HEK293T (cell line): Measurements from ENCODE around the gene NT5DC4.

Experiments
- BHLHE40 ChIP-seq: fragments of 450-650 bp; IDR thresholded peaks from 2 replicates; pipeline ENCODE4 v1.6.1; 2016; ENCODE audit warnings: mild to moderate bottlenecking, moderate library complexity, borderline replicate concordance
- CTBP1 ChIP-seq: fragments of 450-650 bp; IDR thresholded peaks from 2 replicates; pipeline ENCODE4 v1.6.1; 2016; ENCODE audit warnings: borderline replicate concordance
- SP1 ChIP-seq: fragments of 450-650 bp; IDR thresholded peaks from 2 replicates; pipeline ENCODE4 v1.6.1; 2017
- SUZ12 ChIP-seq: fragments of 450-650 bp; IDR thresholded peaks from 2 replicates; pipeline ENCODE4 v1.6.1; 2016; ENCODE audit warnings: mild to moderate bottlenecking
- ZNF384 ChIP-seq: fragments of 450-650 bp; IDR thresholded peaks from 2 replicates; pipeline ENCODE4 v1.6.1; 2016

DNA sequence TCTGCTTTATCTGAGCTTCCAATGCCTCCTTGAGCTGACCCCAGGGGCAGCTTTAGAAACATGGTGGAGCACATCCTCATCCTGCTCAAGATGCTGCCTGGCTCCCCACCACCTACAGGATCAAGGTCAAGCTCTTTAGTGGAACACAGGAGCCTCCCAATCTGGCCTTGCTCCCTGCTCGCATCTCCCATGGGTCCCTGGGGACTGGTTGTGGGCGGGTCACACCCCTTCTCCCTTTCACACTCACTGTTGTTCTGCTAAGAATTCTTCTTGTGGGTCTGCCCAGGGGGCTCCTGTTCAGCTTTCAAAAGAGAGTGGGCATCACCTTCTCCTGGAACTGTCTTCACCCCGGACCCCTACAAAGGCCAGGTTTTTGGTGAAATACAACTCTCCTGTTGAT, 8.4 kb upstream of the NT5DC4 start:
- TF ChIP-seq SUZ12 (no peak), SP1 (no peak), ZNF384 (no peak), CTBP1 (no peak), BHLHE40 (no peak)
